ENCODE data around the gene MICA. TPM values are rescaled to one million over a fixed set of nuclear protein-coding genes. Genes with fewer than 3 reads are reported as not detected.
"Not testable (repeated sequence)": the region's sequence is repeated elsewhere in the genome, so short reads cannot be mapped to it uniquely, and the experiment has no call there.

MICA gene
- polyA plus RNA-seq, 1 donor: 4.2 TPM

DNA sequence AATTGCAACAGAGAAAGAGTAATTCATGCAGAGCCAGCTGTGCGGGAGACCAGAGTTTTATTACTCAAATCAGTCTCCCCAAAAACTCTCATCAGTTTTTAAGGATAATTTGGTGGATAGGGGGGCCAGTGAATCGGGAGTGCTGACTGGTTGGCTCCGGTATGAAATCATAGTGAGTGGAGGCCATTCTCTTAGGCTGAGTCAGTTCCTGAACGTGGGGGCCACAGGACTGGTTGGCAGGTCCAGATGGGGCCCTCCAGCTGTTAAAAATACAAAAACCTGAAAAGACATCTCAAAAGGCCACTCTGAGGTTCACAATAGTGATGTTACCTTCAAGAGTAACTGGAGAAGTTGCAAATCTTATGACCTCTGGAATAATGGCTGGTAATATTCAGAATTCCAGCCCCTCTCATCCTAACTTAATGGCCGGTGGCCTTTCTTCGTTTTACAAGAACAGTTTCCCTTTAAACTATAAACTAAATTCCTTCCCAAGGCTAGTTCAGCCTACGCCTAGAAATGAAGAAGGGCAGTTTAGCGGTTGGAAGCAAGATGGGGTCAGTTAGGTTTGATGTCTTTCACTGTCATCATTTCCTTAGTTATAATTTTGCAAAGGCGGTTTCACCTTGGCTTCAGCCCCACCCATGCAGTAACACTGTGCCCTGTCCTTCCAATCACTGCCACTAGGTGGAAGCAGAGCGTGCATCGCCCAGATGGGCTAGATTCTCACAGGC lies 6.8 kb upstream of the MICA start:
- Histone ChIP-seq H3K27ac (ENCODE audit: low read length) (no peak overlapping the region), H3K9me3 (ENCODE audit: control insufficient read depth, low read depth, low read length) (no peaks in the 10 kb centered on the region), H3K4me3 (ENCODE audit: low read length) (no peak overlapping the region), H3K36me3 (ENCODE audit: control insufficient read depth, insufficient read depth, low read length) (no peaks in the 10 kb centered on the region), H3K27me3 (ENCODE audit: control insufficient read depth, insufficient read depth, low read length) (peaks cover 27% of the 10 kb centered on the region), H3K4me1 (ENCODE audit: control insufficient read depth, insufficient read depth, low read length) (no peaks in the 10 kb centered on the region)
- peak; percentile 41 to 54 for DNase-seq
- WGBS (ENCODE audit: insufficient coverage, low lambda C conversion rate): 49% methylated on average over 3 of the region's 11 CpGs

DNA sequence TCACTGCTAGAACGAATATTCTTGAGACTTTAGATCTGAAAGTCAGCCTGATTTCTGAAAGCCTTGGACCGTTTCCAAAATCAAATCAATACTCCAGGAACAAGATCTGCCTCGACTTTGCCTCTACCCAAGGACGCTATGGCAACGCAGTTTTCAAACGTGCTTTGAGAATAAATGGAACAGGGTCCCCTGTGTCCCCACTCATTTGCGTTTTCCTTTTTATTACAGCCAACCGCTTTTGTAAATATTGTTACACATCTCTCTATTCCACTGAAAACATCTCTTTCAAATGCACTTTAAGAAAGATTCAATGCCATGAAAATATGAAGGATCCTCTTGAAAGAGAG lies 6.3 kb upstream of the MICA start:
- not testable (repeated sequence) for H3K27ac ChIP-seq (ENCODE audit: low read length); DNase-seq; H3K9me3 ChIP-seq (ENCODE audit: control insufficient read depth, low read depth, low read length); H3K4me1 ChIP-seq (ENCODE audit: control insufficient read depth, insufficient read depth, low read length); H3K4me3 ChIP-seq (ENCODE audit: low read length); H3K36me3 ChIP-seq (ENCODE audit: control insufficient read depth, insufficient read depth, low read length)
- WGBS (ENCODE audit: insufficient coverage, low lambda C conversion rate): no CpG with 5 or more reads among the region's 8 CpGs
- H3K27me3 ChIP-seq (ENCODE audit: control insufficient read depth, insufficient read depth, low read length): peaks cover 32% of the 10 kb centered on the region

DNA sequence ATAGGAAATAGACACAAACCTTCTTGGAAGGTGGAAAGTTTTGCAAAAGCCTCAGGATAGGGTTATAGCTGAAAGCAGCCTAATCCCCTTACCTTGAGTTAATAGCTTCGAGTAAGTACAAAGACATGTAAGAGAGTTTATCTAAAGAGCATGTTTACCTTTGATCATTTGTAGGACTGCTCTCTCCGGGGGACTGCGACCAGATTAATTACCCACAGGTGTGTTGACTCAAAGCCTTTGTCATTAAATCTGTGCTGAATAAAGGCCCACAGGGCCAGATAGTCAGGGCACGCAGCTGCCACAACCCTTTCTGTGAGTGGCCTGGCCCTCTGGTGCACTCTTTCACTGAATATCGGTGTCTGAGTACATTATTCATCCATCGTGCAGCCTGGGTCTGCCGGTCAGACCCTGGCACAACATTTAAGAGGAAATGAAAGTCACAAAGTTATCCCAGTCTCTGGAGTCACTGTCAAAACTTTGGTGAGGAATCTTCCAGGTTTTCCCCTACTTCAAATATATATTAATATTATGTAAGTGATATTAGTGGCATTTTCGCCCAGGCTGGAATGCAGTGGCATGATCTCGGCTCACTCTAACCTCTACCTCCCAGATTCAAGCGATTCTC lies 5.4 kb upstream of the MICA start:
- peaks cover 41% of the 10 kb centered on the region for H3K27me3 ChIP-seq (ENCODE audit: control insufficient read depth, insufficient read depth, low read length)
- H3K4me3 ChIP-seq (ENCODE audit: low read length): no peak overlapping the region
- no peak for DNase-seq
- H3K9me3 ChIP-seq (ENCODE audit: control insufficient read depth, low read depth, low read length): no peaks in the 10 kb centered on the region
- no peaks in the 10 kb centered on the region for H3K4me1 ChIP-seq (ENCODE audit: control insufficient read depth, insufficient read depth, low read length)
- no peaks in the 10 kb centered on the region for H3K36me3 ChIP-seq (ENCODE audit: control insufficient read depth, insufficient read depth, low read length)
- H3K27ac ChIP-seq (ENCODE audit: low read length): no peak overlapping the region
- no CpG with 5 or more reads among the region's 10 CpGs for WGBS (ENCODE audit: insufficient coverage, low lambda C conversion rate)

DNA sequence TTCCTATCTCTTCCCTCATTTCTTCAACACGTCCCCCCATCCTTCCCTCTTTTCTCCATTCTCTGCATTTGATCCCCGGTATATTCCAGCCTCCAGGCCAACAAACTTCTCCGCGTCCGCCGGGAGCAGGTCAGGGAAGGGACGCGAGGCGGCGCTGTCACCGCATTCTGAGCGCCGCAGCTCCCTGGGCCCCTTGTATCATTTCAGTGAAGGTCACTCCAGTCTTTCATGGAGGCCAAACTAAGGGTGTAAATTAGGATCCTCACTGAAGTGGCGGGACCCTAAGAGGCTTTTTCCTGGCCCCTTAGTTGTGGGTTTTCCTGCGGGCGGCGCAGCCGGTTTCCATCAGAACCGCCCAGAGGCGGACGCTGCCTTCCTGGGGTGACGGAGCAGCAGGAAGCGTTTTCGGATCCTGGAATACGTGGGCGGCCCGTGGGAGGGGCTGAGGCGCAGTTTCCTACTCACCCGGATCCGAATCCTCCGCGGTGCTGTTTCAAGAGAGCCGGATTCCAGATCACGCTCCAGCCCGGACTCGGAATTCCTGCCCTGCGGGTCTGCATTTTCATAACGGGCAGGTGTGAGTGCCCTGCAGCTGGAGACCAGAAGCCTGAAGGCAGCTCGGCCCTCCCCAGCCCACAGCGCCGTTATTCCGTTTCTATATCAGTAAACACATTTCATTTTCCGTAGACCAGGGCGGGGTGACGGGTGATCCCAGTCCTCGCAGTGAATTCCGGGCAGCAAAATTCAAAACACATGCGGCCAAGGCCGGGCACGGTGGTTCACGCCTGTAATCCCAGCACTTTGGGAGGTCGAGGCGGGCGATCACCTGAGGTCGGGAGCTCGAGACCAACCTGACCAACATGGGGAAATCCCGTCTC lies 3.6 kb upstream of the MICA start:
- peak overlapping the region; percentile 66 for H3K4me3 ChIP-seq (ENCODE audit: low read length)
- peak; percentile 56 to 84 for DNase-seq
- 10% methylated on average over 2 of the region's 57 CpGs for WGBS (ENCODE audit: insufficient coverage, low lambda C conversion rate)
- H3K9me3 ChIP-seq (ENCODE audit: control insufficient read depth, low read depth, low read length): peaks cover 3% of the 10 kb centered on the region
- peaks cover 8% of the 10 kb centered on the region for H3K4me1 ChIP-seq (ENCODE audit: control insufficient read depth, insufficient read depth, low read length)
- H3K36me3 ChIP-seq (ENCODE audit: control insufficient read depth, insufficient read depth, low read length): no peaks in the 10 kb centered on the region
- peak overlapping the region; percentile 77 for H3K27ac ChIP-seq (ENCODE audit: low read length)
- peaks cover 58% of the 10 kb centered on the region for H3K27me3 ChIP-seq (ENCODE audit: control insufficient read depth, insufficient read depth, low read length)

DNA sequence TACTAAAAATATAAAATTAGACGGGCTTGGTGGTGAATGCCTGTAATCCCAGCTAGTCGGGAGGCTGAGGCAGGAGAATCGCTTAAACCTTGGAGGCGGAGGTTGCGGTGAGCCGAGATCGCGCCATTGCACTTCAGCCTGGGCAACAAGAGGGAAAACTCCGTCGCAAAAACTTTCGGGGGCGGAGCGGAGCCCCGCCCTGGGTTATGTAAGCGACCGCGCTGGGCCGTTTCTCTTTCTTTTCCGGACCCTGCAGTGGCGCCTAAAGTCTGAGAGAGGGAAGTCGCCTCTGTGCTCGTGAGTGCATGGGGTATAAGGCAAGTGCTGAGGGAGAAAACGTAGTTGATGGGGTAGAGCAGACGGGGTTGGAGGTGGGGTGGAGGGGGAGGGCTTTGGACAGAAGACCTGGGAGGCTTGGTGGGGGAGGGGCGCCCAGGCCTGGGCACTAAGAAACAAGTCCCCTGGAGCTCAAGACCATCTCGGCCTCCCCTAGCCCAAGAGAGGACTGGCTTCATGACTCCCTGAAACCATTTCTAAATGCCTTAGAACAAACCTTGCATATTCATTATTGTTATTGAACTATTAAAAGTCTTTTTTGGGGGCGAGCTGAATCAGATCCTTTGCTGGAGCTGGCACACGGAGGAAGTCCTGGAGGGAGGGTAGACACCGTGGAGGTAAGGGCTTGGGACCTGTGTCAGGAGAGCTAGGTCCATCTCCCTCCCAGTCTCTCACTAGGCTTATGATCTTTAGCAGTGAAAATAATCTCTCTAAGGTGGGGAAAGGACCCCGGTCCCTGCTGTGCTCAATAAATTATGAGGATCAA lies 2.7 kb upstream of the MICA start:
- peak overlapping the region; percentile 77 for H3K27ac ChIP-seq (ENCODE audit: low read length)
- DNase-seq: peak in 1 of 2 donors; percentile 49
- no peaks in the 10 kb centered on the region for H3K36me3 ChIP-seq (ENCODE audit: control insufficient read depth, insufficient read depth, low read length)
- H3K27me3 ChIP-seq (ENCODE audit: control insufficient read depth, insufficient read depth, low read length): peaks cover 61% of the 10 kb centered on the region
- WGBS (ENCODE audit: insufficient coverage, low lambda C conversion rate): 40% methylated on average over 2 of the region's 30 CpGs
- H3K4me3 ChIP-seq (ENCODE audit: low read length): peak overlapping the region; percentile 66
- peaks cover 3% of the 10 kb centered on the region for H3K9me3 ChIP-seq (ENCODE audit: control insufficient read depth, low read depth, low read length)
- peaks cover 8% of the 10 kb centered on the region for H3K4me1 ChIP-seq (ENCODE audit: control insufficient read depth, insufficient read depth, low read length)

DNA sequence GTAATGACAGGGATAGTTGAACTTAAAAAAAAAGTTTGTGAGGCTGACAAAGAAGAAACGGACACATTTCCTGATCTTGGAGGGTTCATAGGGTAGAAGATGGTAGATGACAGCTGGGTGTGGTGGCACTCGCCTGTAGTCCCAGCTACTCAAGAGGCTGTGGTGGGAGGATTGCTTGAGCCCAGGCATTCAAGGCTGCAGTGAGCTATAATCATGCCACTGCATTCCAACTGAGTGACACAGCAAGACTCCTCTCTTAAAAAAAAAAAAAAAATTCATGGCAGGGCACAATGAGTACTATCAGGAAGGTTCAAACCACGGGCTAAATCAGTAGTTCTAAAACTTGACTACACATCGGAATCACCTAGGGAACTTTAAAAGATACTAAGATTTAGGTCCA lies 2.0 kb upstream of the MICA start:
- no peak overlapping the region for H3K4me3 ChIP-seq (ENCODE audit: low read length)
- no CpG with 5 or more reads among the region's 4 CpGs for WGBS (ENCODE audit: insufficient coverage, low lambda C conversion rate)
- no peak for DNase-seq
- H3K4me1 ChIP-seq (ENCODE audit: control insufficient read depth, insufficient read depth, low read length): peaks cover 8% of the 10 kb centered on the region
- H3K36me3 ChIP-seq (ENCODE audit: control insufficient read depth, insufficient read depth, low read length): no peaks in the 10 kb centered on the region
- no peak overlapping the region for H3K27ac ChIP-seq (ENCODE audit: low read length)
- peaks cover 64% of the 10 kb centered on the region for H3K27me3 ChIP-seq (ENCODE audit: control insufficient read depth, insufficient read depth, low read length)
- H3K9me3 ChIP-seq (ENCODE audit: control insufficient read depth, low read depth, low read length): peaks cover 3% of the 10 kb centered on the region

DNA sequence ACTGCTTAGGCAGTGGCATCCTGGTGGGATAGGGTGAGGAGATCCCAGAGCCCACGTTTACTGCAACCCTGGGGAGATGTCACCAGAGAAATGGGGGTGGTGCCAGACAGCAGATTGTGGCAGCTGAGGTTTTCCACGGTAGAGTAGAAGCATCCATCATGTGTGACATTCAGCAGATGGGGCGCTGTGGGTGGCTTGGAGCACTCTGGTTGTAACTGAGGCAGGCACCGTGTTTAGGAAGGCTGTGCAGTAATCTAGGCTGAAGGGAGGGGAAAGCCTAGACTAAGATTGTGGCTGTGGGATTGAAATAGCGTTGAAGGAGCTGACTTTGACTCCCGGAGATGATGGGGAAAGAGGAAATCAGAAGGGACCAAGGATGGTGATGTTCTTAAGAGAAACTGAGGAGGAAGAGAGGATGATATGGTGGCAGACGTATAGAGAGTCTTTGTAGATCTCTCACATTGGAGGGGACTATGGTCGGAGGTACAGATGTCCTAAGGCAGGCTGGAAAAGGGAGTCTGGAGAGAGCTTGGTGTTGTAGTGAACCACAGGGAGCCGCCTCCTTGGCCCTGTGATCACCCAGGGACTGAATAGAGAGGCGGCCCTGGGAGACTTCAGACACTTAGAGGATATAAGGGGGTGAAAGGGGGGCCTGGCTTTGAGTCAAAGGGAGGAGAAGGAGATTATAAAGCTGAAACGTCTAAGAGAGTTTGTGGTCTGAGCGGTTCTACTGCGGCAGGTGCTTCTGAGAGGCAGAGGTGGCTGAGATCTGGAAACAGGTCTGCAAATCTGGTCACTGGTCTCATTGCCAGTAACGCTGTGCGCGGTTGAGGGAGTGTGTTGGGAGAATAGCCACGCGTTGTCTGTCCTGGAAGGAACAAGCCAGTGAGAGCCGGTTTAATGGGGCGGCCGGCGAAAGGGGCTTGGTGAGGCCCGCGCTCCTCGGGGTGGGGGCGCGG lies 792 bp upstream of the MICA start:
- no peaks in the 10 kb centered on the region for H3K36me3 ChIP-seq (ENCODE audit: control insufficient read depth, insufficient read depth, low read length)
- 60% methylated on average over 1 of the region's 27 CpGs for WGBS (ENCODE audit: insufficient coverage, low lambda C conversion rate)
- H3K27me3 ChIP-seq (ENCODE audit: control insufficient read depth, insufficient read depth, low read length): peaks cover 68% of the 10 kb centered on the region
- H3K27ac ChIP-seq (ENCODE audit: low read length): no peak overlapping the region
- H3K9me3 ChIP-seq (ENCODE audit: control insufficient read depth, low read depth, low read length): peaks cover 3% of the 10 kb centered on the region
- DNase-seq: peak in 1 of 2 donors; percentile 14
- H3K4me3 ChIP-seq (ENCODE audit: low read length): peak overlapping the region; percentile 44
- peaks cover 8% of the 10 kb centered on the region for H3K4me1 ChIP-seq (ENCODE audit: control insufficient read depth, insufficient read depth, low read length)

DNA sequence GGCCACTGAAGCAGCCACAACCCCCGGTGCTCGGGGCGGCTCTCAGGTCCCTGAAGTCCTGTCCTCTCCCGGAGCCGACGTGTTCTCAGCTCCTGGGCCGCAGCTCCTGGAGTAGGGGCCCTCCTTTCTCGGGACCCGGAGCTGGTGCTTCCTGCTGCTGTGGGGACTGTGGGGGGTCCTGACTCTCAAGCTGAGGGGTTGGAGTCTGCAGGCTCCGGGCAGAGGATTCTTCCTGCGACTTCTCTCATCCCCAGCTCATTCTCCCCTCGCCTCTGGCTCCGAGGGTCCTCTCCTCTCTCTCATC lies 618 bp downstream of the MICA start:
- H3K36me3 ChIP-seq (ENCODE audit: control insufficient read depth, insufficient read depth, low read length); H3K27ac ChIP-seq (ENCODE audit: low read length); DNase-seq; H3K9me3 ChIP-seq (ENCODE audit: control insufficient read depth, low read depth, low read length); H3K4me1 ChIP-seq (ENCODE audit: control insufficient read depth, insufficient read depth, low read length): not testable (repeated sequence)
- H3K4me3 ChIP-seq (ENCODE audit: low read length): peak overlapping the region; percentile 44
- 0% methylated on average over 1 of the region's 13 CpGs for WGBS (ENCODE audit: insufficient coverage, low lambda C conversion rate)
- peaks cover 63% of the 10 kb centered on the region for H3K27me3 ChIP-seq (ENCODE audit: control insufficient read depth, insufficient read depth, low read length)

DNA sequence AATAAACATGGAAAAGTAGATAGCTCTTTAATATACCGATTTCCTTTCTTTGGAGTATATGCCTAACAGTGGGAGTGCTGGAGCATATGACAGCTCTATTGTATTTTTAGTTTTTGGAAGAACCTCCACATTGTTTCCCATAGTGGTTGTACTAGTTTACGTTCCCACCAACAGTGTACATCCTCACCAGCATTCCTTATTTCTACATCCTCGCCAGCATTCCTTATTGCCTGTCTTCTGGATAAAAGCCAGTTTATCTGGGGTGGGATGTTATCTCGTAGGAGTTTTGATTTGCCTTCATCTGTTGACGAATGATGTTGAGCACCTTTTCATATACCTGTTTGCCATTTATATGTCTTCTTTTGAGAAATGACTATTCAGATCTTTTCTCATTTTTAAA lies 2.6 kb downstream of the MICA start:
- no peak overlapping the region for H3K27ac ChIP-seq (ENCODE audit: low read length)
- DNase-seq: no peak
- no peak overlapping the region for H3K4me3 ChIP-seq (ENCODE audit: low read length)
- WGBS (ENCODE audit: insufficient coverage, low lambda C conversion rate): 100% methylated on average over 2 of the region's 5 CpGs
- H3K36me3 ChIP-seq (ENCODE audit: control insufficient read depth, insufficient read depth, low read length): no peaks in the 10 kb centered on the region
- H3K9me3 ChIP-seq (ENCODE audit: control insufficient read depth, low read depth, low read length): peaks cover 3% of the 10 kb centered on the region
- H3K4me1 ChIP-seq (ENCODE audit: control insufficient read depth, insufficient read depth, low read length): peaks cover 8% of the 10 kb centered on the region
- peaks cover 49% of the 10 kb centered on the region for H3K27me3 ChIP-seq (ENCODE audit: control insufficient read depth, insufficient read depth, low read length)
